Measurements from ENCODE around the gene CDH4.
A peak's percentile ranks its signal among the peaks of the same experiment; 100 is the strongest.

DNA sequence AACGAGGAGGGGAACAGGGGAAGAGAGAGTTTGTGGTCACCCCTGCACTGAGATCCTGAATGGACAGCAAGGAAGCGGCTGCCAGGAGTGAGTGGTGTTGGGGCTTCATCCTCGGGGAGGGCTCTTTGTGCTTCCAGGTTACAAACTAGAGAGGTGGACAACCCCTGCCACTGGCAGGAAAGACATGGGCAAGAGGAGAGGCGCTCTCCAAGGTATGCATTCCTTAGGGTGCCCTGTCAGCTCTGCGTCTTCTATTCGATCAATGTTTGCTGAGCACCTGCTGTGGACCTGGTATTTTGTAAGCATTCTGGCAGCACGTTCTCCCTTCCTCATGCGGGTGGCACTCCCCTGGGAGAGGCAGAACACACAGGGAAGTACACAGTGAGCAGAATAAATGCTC lies 93.6 kb downstream of the CDH4 start:
- TF ChIP-seq POLR2AphosphoS5 (IDR thresholded peaks at IDR 0.05; ENCODE audit: low read depth) (no peak), GABPA (IDR thresholded peaks at IDR 0.05; ENCODE audit: low read depth) (no peak), SPI1 (IDR thresholded peaks at IDR 0.05; ENCODE audit: borderline replicate concordance, low read depth) (no peak)
- TF ChIP-seq, protein P1, sequence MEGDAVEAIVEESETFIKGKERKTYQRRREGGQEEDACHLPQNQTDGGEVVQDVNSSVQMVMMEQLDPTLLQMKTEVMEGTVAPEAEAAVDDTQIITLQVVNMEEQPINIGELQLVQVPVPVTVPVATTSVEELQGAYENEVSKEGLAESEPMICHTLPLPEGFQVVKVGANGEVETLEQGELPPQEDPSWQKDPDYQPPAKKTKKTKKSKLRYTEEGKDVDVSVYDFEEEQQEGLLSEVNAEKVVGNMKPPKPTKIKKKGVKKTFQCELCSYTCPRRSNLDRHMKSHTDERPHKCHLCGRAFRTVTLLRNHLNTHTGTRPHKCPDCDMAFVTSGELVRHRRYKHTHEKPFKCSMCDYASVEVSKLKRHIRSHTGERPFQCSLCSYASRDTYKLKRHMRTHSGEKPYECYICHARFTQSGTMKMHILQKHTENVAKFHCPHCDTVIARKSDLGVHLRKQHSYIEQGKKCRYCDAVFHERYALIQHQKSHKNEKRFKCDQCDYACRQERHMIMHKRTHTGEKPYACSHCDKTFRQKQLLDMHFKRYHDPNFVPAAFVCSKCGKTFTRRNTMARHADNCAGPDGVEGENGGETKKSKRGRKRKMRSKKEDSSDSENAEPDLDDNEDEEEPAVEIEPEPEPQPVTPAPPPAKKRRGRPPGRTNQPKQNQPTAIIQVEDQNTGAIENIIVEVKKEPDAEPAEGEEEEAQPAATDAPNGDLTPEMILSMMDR (IDR thresholded peaks at IDR 0.05; ENCODE audit: insufficient read depth, low read length): no peak
- TF ChIP-seq, protein P2, sequence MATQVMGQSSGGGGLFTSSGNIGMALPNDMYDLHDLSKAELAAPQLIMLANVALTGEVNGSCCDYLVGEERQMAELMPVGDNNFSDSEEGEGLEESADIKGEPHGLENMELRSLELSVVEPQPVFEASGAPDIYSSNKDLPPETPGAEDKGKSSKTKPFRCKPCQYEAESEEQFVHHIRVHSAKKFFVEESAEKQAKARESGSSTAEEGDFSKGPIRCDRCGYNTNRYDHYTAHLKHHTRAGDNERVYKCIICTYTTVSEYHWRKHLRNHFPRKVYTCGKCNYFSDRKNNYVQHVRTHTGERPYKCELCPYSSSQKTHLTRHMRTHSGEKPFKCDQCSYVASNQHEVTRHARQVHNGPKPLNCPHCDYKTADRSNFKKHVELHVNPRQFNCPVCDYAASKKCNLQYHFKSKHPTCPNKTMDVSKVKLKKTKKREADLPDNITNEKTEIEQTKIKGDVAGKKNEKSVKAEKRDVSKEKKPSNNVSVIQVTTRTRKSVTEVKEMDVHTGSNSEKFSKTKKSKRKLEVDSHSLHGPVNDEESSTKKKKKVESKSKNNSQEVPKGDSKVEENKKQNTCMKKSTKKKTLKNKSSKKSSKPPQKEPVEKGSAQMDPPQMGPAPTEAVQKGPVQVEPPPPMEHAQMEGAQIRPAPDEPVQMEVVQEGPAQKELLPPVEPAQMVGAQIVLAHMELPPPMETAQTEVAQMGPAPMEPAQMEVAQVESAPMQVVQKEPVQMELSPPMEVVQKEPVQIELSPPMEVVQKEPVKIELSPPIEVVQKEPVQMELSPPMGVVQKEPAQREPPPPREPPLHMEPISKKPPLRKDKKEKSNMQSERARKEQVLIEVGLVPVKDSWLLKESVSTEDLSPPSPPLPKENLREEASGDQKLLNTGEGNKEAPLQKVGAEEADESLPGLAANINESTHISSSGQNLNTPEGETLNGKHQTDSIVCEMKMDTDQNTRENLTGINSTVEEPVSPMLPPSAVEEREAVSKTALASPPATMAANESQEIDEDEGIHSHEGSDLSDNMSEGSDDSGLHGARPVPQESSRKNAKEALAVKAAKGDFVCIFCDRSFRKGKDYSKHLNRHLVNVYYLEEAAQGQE (IDR thresholded peaks at IDR 0.05; ENCODE audit: insufficient replicate concordance, low read depth): peak; percentile 70
